ENCODE results near the gene COL4A4.

COL4A4 gene

GRCh38 chr2:227132986-227133385 is 31.0 kb downstream of the COL4A4 start:
- no peaks in the 10 kb centered on the region for H3K9me3 ChIP-seq (ENCODE audit: insufficient read depth, low read depth, low read length)
- H3K27me3 ChIP-seq (ENCODE audit: insufficient read depth, low read length), result no peaks in the 10 kb centered on the region
- no peaks in the 10 kb centered on the region for H3K36me3 ChIP-seq (ENCODE audit: insufficient read depth, low read depth, low read length)
- H3K27ac ChIP-seq (ENCODE audit: low read length), result no peak overlapping the region
- H3K4me1 ChIP-seq (ENCODE audit: insufficient read depth, low read length), result no peaks in the 10 kb centered on the region
- H3K4me3 ChIP-seq (ENCODE audit: low read length), result no peak overlapping the region
- H3K9ac ChIP-seq (ENCODE audit: low read depth, low read length), result no peak overlapping the region

DNA sequence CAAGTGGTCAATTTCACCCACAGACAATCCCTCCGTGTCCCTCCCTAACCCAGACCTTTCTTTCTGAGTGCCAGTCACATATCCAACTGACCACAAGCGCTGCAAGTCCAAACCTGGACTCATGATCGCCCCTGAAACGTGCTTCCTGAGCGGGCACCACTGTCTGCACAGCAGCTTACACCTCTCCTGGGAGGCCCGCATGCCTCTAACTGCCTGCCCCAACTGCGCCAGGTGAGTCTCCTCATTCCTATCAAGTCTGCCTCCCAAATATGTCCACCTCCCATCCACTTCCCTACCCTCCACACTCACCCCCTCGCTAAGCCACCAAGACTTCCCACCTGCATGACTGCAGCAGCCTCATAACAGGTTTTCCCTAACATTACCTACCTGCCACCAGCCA is 33.4 kb downstream of the COL4A4 start:
- H3K36me3 ChIP-seq (ENCODE audit: insufficient read depth, low read depth, low read length), result no peaks in the 10 kb centered on the region
- H3K27ac ChIP-seq (ENCODE audit: low read length), result no peak overlapping the region
- peaks cover 6% of the 10 kb centered on the region; the same call in 1 of the 2 replicates for H3K4me1 ChIP-seq (ENCODE audit: insufficient read depth, low read length)
- H3K9ac ChIP-seq (ENCODE audit: low read depth, low read length), result no peak overlapping the region
- H3K9me3 ChIP-seq (ENCODE audit: insufficient read depth, low read depth, low read length), result no peaks in the 10 kb centered on the region
- H3K4me3 ChIP-seq (ENCODE audit: low read length), result no peak overlapping the region
- no peaks in the 10 kb centered on the region for H3K27me3 ChIP-seq (ENCODE audit: insufficient read depth, low read length)

DNA sequence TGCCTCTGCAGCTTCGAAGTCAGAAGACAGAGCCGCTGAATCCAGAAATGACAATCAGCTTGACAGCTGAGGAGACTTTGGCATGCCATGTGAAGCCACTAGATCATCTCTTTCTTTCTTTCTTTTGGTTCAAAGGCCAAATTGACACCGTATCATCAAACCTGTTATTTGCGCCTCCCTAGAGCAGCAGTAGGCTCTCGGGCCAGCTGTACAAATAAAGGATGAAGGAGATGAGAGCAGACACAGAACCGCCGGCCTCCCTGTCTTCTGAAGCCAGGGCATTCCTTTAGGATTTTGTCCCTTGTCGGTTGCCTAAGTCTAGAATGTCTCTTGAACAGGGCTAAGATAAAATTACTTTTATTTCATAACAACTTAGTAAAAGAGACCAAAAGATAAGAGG is 36.8 kb downstream of the COL4A4 start:
- no peak overlapping the region for H3K9ac ChIP-seq (ENCODE audit: low read depth, low read length)
- H3K4me1 ChIP-seq (ENCODE audit: insufficient read depth, low read length), result peaks cover 6% of the 10 kb centered on the region; the same call in 1 of the 2 replicates
- H3K36me3 ChIP-seq (ENCODE audit: insufficient read depth, low read depth, low read length), result no peaks in the 10 kb centered on the region
- H3K9me3 ChIP-seq (ENCODE audit: insufficient read depth, low read depth, low read length), result no peaks in the 10 kb centered on the region
- no peak overlapping the region for H3K27ac ChIP-seq (ENCODE audit: low read length)
- no peaks in the 10 kb centered on the region for H3K27me3 ChIP-seq (ENCODE audit: insufficient read depth, low read length)
- H3K4me3 ChIP-seq (ENCODE audit: low read length), result no peak overlapping the region

DNA sequence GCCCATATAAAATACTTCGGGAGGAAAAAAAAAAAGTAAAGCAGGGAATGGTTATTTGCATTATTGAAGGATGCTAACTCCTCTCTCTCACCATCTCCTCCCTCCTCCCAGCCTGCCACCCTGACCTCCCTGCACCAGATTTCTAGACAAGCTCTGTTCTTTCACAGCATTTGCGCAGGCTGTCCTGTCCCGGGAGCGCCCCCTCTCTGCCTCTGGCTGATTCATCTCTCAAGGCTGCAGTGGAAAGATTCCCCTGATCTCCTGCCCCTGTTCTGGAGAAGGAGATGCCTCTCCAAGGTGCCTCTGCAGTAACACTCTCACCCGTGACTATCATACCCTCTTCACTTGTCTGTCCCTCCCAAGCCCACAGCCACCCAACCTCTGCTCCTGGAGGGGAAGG is 38.5 kb downstream of the COL4A4 start:
- no peak overlapping the region for H3K4me3 ChIP-seq (ENCODE audit: low read length)
- no peaks in the 10 kb centered on the region for H3K36me3 ChIP-seq (ENCODE audit: insufficient read depth, low read depth, low read length)
- no peak overlapping the region for H3K27ac ChIP-seq (ENCODE audit: low read length)
- peaks cover 6% of the 10 kb centered on the region; the same call in 1 of the 2 replicates for H3K4me1 ChIP-seq (ENCODE audit: insufficient read depth, low read length)
- no peaks in the 10 kb centered on the region for H3K9me3 ChIP-seq (ENCODE audit: insufficient read depth, low read depth, low read length)
- H3K27me3 ChIP-seq (ENCODE audit: insufficient read depth, low read length), result no peaks in the 10 kb centered on the region
- no peak overlapping the region for H3K9ac ChIP-seq (ENCODE audit: low read depth, low read length)

GRCh38 chr2:227124811-227125210 is 39.2 kb downstream of the COL4A4 start:
- no peaks in the 10 kb centered on the region for H3K36me3 ChIP-seq (ENCODE audit: insufficient read depth, low read depth, low read length)
- H3K4me1 ChIP-seq (ENCODE audit: insufficient read depth, low read length), result peaks cover 6% of the 10 kb centered on the region; the same call in 1 of the 2 replicates
- no peak overlapping the region for H3K9ac ChIP-seq (ENCODE audit: low read depth, low read length)
- no peaks in the 10 kb centered on the region for H3K27me3 ChIP-seq (ENCODE audit: insufficient read depth, low read length)
- H3K4me3 ChIP-seq (ENCODE audit: low read length), result no peak overlapping the region
- no peak overlapping the region for H3K27ac ChIP-seq (ENCODE audit: low read length)
- no peaks in the 10 kb centered on the region for H3K9me3 ChIP-seq (ENCODE audit: insufficient read depth, low read depth, low read length)

GRCh38 chr2:227123697-227124096 is 40.3 kb downstream of the COL4A4 start:
- Histone ChIP-seq H3K4me3 (ENCODE audit: low read length) (no peak overlapping the region), H3K36me3 (ENCODE audit: insufficient read depth, low read depth, low read length) (no peaks in the 10 kb centered on the region), H3K9ac (ENCODE audit: low read depth, low read length) (no peak overlapping the region), H3K27me3 (ENCODE audit: insufficient read depth, low read length) (no peaks in the 10 kb centered on the region), H3K9me3 (ENCODE audit: insufficient read depth, low read depth, low read length) (no peaks in the 10 kb centered on the region), H3K4me1 (ENCODE audit: insufficient read depth, low read length) (peaks cover 6% of the 10 kb centered on the region; the same call in 1 of the 2 replicates), H3K27ac (ENCODE audit: low read length) (no peak overlapping the region)

- Histone ChIP-seq H3K4me1 (ENCODE audit: insufficient read depth, low read length) (no peaks in the 10 kb centered on the region), H3K36me3 (ENCODE audit: insufficient read depth, low read depth, low read length) (no peaks in the 10 kb centered on the region), H3K4me3 (ENCODE audit: low read length) (no peak overlapping the region), H3K9ac (ENCODE audit: low read depth, low read length) (no peak overlapping the region), H3K27ac (ENCODE audit: low read length) (no peak overlapping the region), H3K27me3 (ENCODE audit: insufficient read depth, low read length) (no peaks in the 10 kb centered on the region), H3K9me3 (ENCODE audit: insufficient read depth, low read depth, low read length) (no peaks in the 10 kb centered on the region)
Measured at GRCh38 chr2:227118353-227118752, 45.7 kb downstream of the COL4A4 start.

DNA sequence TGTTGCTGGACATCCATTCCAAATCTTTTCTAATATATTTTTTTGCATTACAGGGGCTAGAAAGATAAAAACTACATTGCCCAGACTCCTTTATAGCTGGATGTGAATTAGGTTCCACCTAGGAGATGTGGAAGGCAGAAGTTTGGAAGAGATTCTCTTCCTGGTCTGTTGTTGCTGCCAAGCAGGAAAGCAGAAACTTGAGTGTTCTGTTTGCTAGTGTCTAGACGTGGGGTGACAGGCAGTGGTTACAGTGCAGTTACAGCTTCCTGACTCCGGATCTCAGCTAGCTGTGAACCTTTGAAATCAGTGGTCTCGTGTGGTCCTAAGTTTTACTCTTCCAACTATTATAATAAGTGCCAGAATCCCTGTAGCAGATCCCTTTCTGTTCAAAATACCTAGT is 46.2 kb downstream of the COL4A4 start:
- Histone ChIP-seq H3K9me3 (ENCODE audit: insufficient read depth, low read depth, low read length) (no peaks in the 10 kb centered on the region), H3K4me1 (ENCODE audit: insufficient read depth, low read length) (no peaks in the 10 kb centered on the region), H3K36me3 (ENCODE audit: insufficient read depth, low read depth, low read length) (no peaks in the 10 kb centered on the region), H3K9ac (ENCODE audit: low read depth, low read length) (no peak overlapping the region), H3K4me3 (ENCODE audit: low read length) (no peak overlapping the region), H3K27ac (ENCODE audit: low read length) (no peak overlapping the region), H3K27me3 (ENCODE audit: insufficient read depth, low read length) (no peaks in the 10 kb centered on the region)

DNA sequence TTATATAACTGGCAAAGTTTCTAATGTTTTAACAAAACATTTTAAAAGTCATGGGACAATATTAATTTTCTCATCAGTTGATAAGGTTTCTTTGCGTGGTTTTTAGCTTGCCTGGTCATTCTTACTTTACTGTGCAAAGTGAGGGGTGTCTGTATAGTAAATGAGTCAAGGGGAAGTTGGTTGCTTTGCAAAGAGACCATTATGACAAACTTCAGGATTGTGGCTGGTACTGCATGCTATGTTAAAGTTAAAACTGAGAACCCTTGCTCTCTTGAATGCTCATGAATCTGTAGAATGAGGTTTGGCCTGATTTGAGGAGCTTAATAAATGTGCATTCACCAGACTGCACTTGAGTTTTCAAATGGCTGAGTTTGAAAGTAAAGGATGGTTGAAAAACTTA is 47.0 kb downstream of the COL4A4 start:
- no peak overlapping the region for H3K4me3 ChIP-seq (ENCODE audit: low read length)
- H3K27me3 ChIP-seq (ENCODE audit: insufficient read depth, low read length), result no peaks in the 10 kb centered on the region
- H3K36me3 ChIP-seq (ENCODE audit: insufficient read depth, low read depth, low read length), result no peaks in the 10 kb centered on the region
- H3K4me1 ChIP-seq (ENCODE audit: insufficient read depth, low read length), result no peaks in the 10 kb centered on the region
- no peak overlapping the region for H3K9ac ChIP-seq (ENCODE audit: low read depth, low read length)
- no peaks in the 10 kb centered on the region for H3K9me3 ChIP-seq (ENCODE audit: insufficient read depth, low read depth, low read length)
- H3K27ac ChIP-seq (ENCODE audit: low read length), result no peak overlapping the region

- Histone ChIP-seq H3K27ac (ENCODE audit: low read length) (no peak overlapping the region), H3K9me3 (ENCODE audit: insufficient read depth, low read depth, low read length) (no peaks in the 10 kb centered on the region), H3K27me3 (ENCODE audit: insufficient read depth, low read length) (no peaks in the 10 kb centered on the region), H3K36me3 (ENCODE audit: insufficient read depth, low read depth, low read length) (no peaks in the 10 kb centered on the region), H3K4me1 (ENCODE audit: insufficient read depth, low read length) (no peaks in the 10 kb centered on the region), H3K9ac (ENCODE audit: low read depth, low read length) (no peak overlapping the region), H3K4me3 (ENCODE audit: low read length) (no peak overlapping the region)
Measured at GRCh38 chr2:227115761-227116160, 48.2 kb downstream of the COL4A4 start.

DNA sequence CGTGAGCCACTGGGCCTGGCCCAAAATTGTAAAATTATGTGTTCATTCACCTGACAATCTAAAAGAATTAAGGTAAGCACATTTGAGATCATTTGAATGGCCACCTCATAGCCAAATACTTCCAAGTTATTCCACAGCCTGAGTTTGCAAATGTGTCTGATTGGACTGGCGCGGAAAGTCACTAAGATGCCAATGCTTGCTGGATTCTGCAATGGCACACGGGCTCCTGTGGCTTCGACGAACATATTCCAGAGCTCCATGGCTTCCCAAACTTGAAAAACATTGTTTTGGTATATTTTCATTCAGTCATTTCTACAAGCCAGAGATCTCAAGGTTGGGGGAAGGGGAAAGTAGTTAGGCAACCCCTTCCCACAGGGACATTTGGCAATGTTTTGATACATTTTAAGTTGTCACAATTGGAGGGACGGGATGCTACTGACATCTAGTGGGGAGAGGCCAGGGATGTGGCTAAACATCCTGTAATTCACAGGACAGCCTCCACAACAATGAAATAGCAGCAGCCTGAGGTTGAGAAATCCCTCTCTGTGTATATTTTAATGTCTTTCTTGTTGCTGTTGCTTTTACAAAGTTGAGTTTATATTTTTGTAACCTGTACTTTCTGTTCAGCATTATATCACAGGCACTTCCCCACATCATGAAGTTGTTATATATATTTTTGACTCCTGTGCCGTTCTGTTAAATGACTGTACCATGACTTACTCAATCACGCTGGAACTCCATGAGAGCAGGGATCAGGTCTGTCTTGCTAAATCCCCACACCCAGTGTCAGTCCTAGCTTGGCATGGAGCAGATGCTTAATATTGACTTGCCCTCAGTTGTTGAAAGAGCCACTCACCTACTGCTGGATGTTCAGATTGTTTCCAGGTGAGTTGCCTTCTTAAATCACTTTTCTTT is 56.9 kb downstream of the COL4A4 start:
- no peaks in the 10 kb centered on the region for H3K4me1 ChIP-seq (ENCODE audit: insufficient read depth, low read length)
- H3K9me3 ChIP-seq (ENCODE audit: insufficient read depth, low read depth, low read length), result no peaks in the 10 kb centered on the region
- H3K4me3 ChIP-seq (ENCODE audit: low read length), result no peak overlapping the region
- no peak overlapping the region for H3K9ac ChIP-seq (ENCODE audit: low read depth, low read length)
- H3K27ac ChIP-seq (ENCODE audit: low read length), result no peak overlapping the region
- no peaks in the 10 kb centered on the region for H3K27me3 ChIP-seq (ENCODE audit: insufficient read depth, low read length)
- no peaks in the 10 kb centered on the region for H3K36me3 ChIP-seq (ENCODE audit: insufficient read depth, low read depth, low read length)

DNA sequence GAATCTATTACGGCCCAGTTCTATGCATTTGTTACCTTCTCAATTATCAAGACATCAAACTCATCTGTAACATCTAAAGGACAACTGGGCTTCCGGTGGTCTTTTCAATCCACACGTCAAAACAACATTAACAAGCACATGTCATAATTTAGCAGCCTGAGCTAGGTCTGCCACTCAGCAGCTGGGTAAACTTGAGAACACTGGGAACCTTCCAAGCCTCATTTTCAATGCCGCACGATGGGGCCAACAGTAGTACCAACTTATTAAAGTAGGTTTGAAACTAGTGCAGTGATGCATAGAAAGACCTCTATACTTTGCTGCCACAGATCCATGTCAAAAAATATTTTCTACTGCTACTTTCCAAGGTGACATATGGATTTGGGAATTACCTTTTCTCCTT is 60.4 kb downstream of the COL4A4 start:
- Histone ChIP-seq H3K9me3 (ENCODE audit: insufficient read depth, low read depth, low read length) (no peaks in the 10 kb centered on the region), H3K4me3 (ENCODE audit: low read length) (no peak overlapping the region), H3K27ac (ENCODE audit: low read length) (no peak overlapping the region), H3K36me3 (ENCODE audit: insufficient read depth, low read depth, low read length) (no peaks in the 10 kb centered on the region), H3K4me1 (ENCODE audit: insufficient read depth, low read length) (no peaks in the 10 kb centered on the region), H3K27me3 (ENCODE audit: insufficient read depth, low read length) (no peaks in the 10 kb centered on the region), H3K9ac (ENCODE audit: low read depth, low read length) (no peak overlapping the region)

All from iPS-20b (cell line).